K562 (cell line): ENCODE data around the gene THADA. TPM values are rescaled to one million over a fixed set of nuclear protein-coding genes. Genes with fewer than 3 reads are reported as not detected.

Experiments used
- ARID2 ChIP-seq: fragments of 450-650 bp; IDR thresholded peaks from 2 replicates; pipeline ENCODE4 v1.6.1; 2017; ENCODE audit warnings: antibody characterized with exemption, mild to moderate bottlenecking
- CHD4 ChIP-seq: fragments of 200-600 bp; sonication (generic); IDR thresholded peaks from 3 replicates; pipeline ENCODE4 v1.6.1; 2012; ENCODE audit warnings: low read depth, mild to moderate bottlenecking, mixed read lengths, low read length, inconsistent platforms; ENCODE audit not compliant: insufficient read depth, insufficient replicate concordance, poor library complexity, severe bottlenecking
- ELF4 ChIP-seq: fragments of 450-650 bp; formaldehyde crosslinking; IDR thresholded peaks from 2 replicates; pipeline ENCODE4 v1.4.0; 2022; ENCODE audit warnings: missing genetic modification characterization
- HNRNPH1 ChIP-seq: fragments of 200-400 bp; formaldehyde crosslinking; optimal IDR thresholded peaks from 2 replicates; pipeline ENCODE3; 2017; ENCODE audit warnings: low read depth, mild to moderate bottlenecking, low read length, moderate library complexity
- RBM39 ChIP-seq: fragments of 200-400 bp; formaldehyde crosslinking; optimal IDR thresholded peaks from 2 replicates; pipeline ENCODE3; 2018; ENCODE audit warnings: low read depth, low read length
- RFX7 ChIP-seq: fragments of 250-450 bp; sonication (Bioruptor Pico); IDR thresholded peaks from 2 replicates; pipeline ENCODE4 v1.5.1; 2021; ENCODE audit warnings: mild to moderate bottlenecking
- SMAD1 ChIP-seq: fragments of 150-350 bp; IDR thresholded peaks from 2 replicates; pipeline ENCODE4 v1.6.1; 2014; ENCODE audit warnings: low read length, low read depth; ENCODE audit not compliant: partially characterized antibody
- SMAD3 ChIP-seq: fragments of 450-650 bp; formaldehyde crosslinking; conservative IDR thresholded peaks from 2 replicates; pipeline ENCODE4 v1.4.0; 2020; ENCODE audit warnings: mild to moderate bottlenecking
- SNIP1 ChIP-seq: fragments of 450-650 bp; IDR thresholded peaks from 2 replicates; pipeline ENCODE4 v1.7.1; 2017; ENCODE audit warnings: low read depth, mild to moderate bottlenecking
- SNRNP70 ChIP-seq: fragments of 200-400 bp; formaldehyde crosslinking; optimal IDR thresholded peaks from 2 replicates; pipeline ENCODE3; 2017; ENCODE audit warnings: low read depth, low read length
- TCF7L2 ChIP-seq: fragments of 150-350 bp; IDR thresholded peaks from 2 replicates; pipeline ENCODE4 v1.6.1; 2016; ENCODE audit warnings: low read depth, mild to moderate bottlenecking, low read length, moderate library complexity
- ZBTB8A ChIP-seq: fragments of 450-650 bp; IDR thresholded peaks from 2 replicates; pipeline ENCODE4 v1.6.1; 2018; ENCODE audit warnings: mild to moderate bottlenecking, moderate library complexity; ENCODE audit not compliant: partially characterized antibody
- ZFX ChIP-seq: sonication (generic); formaldehyde crosslinking; IDR thresholded peaks from 2 replicates; pipeline ENCODE4 v1.8.0; 2022; ENCODE audit warnings: mild to moderate bottlenecking, missing genetic modification reagents, moderate library complexity
- ZNF121 ChIP-seq: sonication (generic); formaldehyde crosslinking; conservative IDR thresholded peaks from 2 replicates; pipeline ENCODE4 v1.8.0; 2022; ENCODE audit warnings: missing genetic modification reagents
- ZNF717 ChIP-seq: fragments of 250-450 bp; sonication (Bioruptor Pico); IDR thresholded peaks from 2 replicates; pipeline ENCODE4 v1.5.0; 2021
- polyA plus RNA-seq, 8 experiments: library from polyadenylated mRNA; depleted of rRNA in 4 of 8; stranded (reverse) in 5 of 8; unstranded in 3 of 8; fragments of >200 nt; fragmentation: Nextera tagmentation in 2 of 8; fragmentation: Illumina TruSeq in 1 of 8; extraction: Ambion mirVana in 2 of 8; extraction: Trizol in 1 of 8; gene quantifications; 2 replicates each; pipeline versions ENCODE4 v1.2.1 to v1.2.3, GENCODE V29; 2011 to 2014; ENCODE audit warnings: inconsistent platforms in 1 of 8, missing spikeins in 1 of 8
- total RNA-seq, 7 experiments: library from RNA; depleted of rRNA in 6 of 7; stranded (reverse); fragments of >200 nt in 6 of 7; fragmentation: Illumina TruSeq in 2 of 7; extraction: Trizol in 2 of 7; gene quantifications; 2 replicates each; pipeline versions ENCODE4 v1.2.1 to v1.2.3, GENCODE V29; 2011 to 2021; ENCODE audit warnings: low replicate concordance in 1 of 7
- TF ChIP-seq, protein P1 (sequence below): fragments of 250-450 bp; sonication (Bioruptor Pico); IDR thresholded peaks from 2 replicates; pipeline ENCODE4 v1.9.0; 2021; ENCODE audit warnings: mild to moderate bottlenecking
- TF ChIP-seq, protein P2 (sequence below), 2 experiments: IDR thresholded peaks in 1 of 2; conservative IDR thresholded peaks in 1 of 2; 2 replicates each; pipeline ENCODE4 v1.6.1; 2016; ENCODE audit warnings: low read depth in 2 of 2, mild to moderate bottlenecking in 1 of 2, missing compliant biosample characterization in 1 of 2, missing genetic modification characterization in 1 of 2, moderate library complexity in 1 of 2
- TF ChIP-seq, protein P3 (sequence below), 2 experiments: fragments of 450-650 bp in 1 of 2; IDR thresholded peaks; 2 replicates each; pipeline ENCODE4 v1.6.1; 2011 to 2017; ENCODE audit warnings: low read depth in 2 of 2, antibody characterized with exemption in 1 of 2, borderline replicate concordance in 1 of 2, low read length in 1 of 2, mild to moderate bottlenecking in 1 of 2, mixed read lengths in 1 of 2; ENCODE audit not compliant: control insufficient read depth in 1 of 2
- TF ChIP-seq, protein P4 (sequence below), 2 experiments: fragments of 450-650 bp; conservative IDR thresholded peaks; 2 replicates each; pipeline ENCODE4 v1.6.1; 2017; ENCODE audit warnings: mild to moderate bottlenecking in 2 of 2, moderate library complexity in 2 of 2

The THADA gene
- total and polyA plus RNA-seq, 9 of the 15 experiments (the other 6 are each of a cell fraction or from before 2014, with no cell fraction given), result 17.8 to 34.7 (median 31.9) TPM

GRCh38 chr2:43210467-43211303 is 385.2 kb downstream of the THADA start (continued):
- TF ChIP-seq, protein P1, sequence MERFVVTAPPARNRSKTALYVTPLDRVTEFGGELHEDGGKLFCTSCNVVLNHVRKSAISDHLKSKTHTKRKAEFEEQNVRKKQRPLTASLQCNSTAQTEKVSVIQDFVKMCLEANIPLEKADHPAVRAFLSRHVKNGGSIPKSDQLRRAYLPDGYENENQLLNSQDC (CRISPR knock-in tag), result no peak
- no peak for TF ChIP-seq ZNF121 (CRISPR knock-in tag)
- no peak for TF ChIP-seq ZBTB8A
- peak; percentile 88 for TF ChIP-seq SMAD1
- TF ChIP-seq RBM39, result no peak
- no peak; the same call in 1 of the 2 replicates for TF ChIP-seq SMAD3 (CRISPR knock-in tag)
- TF ChIP-seq ZFX (CRISPR knock-in tag), result peak; percentile 62
- TF ChIP-seq ZNF717 (CRISPR knock-in tag), result no peak
- peak; percentile 80 for TF ChIP-seq ELF4
- no peak for TF ChIP-seq RFX7 (CRISPR knock-in tag)
- no peak for TF ChIP-seq CHD4
- no peak for TF ChIP-seq SNIP1
- no peak for TF ChIP-seq ARID2
- no peak for TF ChIP-seq SNRNP70
- TF ChIP-seq TCF7L2, result no peak
- TF ChIP-seq, protein P2, sequence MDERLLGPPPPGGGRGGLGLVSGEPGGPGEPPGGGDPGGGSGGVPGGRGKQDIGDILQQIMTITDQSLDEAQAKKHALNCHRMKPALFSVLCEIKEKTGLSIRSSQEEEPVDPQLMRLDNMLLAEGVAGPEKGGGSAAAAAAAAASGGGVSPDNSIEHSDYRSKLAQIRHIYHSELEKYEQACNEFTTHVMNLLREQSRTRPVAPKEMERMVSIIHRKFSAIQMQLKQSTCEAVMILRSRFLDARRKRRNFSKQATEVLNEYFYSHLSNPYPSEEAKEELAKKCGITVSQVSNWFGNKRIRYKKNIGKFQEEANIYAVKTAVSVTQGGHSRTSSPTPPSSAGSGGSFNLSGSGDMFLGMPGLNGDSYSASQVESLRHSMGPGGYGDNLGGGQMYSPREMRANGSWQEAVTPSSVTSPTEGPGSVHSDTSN (CRISPR knock-in tag; IDR thresholded peaks at IDR 0.05; ENCODE audit: low read depth), result no peak
- TF ChIP-seq, protein P2 (tag; conservative IDR thresholded peaks at IDR 0.05; ENCODE audit: low read depth), result no peak
- TF ChIP-seq, protein P3, sequence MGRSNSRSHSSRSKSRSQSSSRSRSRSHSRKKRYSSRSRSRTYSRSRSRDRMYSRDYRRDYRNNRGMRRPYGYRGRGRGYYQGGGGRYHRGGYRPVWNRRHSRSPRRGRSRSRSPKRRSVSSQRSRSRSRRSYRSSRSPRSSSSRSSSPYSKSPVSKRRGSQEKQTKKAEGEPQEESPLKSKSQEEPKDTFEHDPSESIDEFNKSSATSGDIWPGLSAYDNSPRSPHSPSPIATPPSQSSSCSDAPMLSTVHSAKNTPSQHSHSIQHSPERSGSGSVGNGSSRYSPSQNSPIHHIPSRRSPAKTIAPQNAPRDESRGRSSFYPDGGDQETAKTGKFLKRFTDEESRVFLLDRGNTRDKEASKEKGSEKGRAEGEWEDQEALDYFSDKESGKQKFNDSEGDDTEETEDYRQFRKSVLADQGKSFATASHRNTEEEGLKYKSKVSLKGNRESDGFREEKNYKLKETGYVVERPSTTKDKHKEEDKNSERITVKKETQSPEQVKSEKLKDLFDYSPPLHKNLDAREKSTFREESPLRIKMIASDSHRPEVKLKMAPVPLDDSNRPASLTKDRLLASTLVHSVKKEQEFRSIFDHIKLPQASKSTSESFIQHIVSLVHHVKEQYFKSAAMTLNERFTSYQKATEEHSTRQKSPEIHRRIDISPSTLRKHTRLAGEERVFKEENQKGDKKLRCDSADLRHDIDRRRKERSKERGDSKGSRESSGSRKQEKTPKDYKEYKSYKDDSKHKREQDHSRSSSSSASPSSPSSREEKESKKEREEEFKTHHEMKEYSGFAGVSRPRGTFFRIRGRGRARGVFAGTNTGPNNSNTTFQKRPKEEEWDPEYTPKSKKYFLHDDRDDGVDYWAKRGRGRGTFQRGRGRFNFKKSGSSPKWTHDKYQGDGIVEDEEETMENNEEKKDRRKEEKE (IDR thresholded peaks at IDR 0.05; ENCODE audit: borderline replicate concordance in 1 of 2, control insufficient read depth in 1 of 2, low read depth in 2 of 2, low read length in 1 of 2), result 0 out of 4 replicates have a peak, but pooled peaks of 1 of the 2 experiments have one; percentile 30
- TF ChIP-seq HNRNPH1, result no peak
- TF ChIP-seq, protein P4, sequence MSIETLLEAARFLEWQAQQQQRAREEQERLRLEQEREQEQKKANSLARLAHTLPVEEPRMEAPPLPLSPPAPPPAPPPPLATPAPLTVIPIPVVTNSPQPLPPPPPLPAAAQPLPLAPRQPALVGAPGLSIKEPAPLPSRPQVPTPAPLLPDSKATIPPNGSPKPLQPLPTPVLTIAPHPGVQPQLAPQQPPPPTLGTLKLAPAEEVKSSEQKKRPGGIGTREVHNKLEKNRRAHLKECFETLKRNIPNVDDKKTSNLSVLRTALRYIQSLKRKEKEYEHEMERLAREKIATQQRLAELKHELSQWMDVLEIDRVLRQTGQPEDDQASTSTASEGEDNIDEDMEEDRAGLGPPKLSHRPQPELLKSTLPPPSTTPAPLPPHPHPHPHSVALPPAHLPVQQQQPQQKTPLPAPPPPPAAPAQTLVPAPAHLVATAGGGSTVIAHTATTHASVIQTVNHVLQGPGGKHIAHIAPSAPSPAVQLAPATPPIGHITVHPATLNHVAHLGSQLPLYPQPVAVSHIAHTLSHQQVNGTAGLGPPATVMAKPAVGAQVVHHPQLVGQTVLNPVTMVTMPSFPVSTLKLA (conservative IDR thresholded peaks at IDR 0.05), result peak; percentile 77 to 85
